ENCODE data around the gene RABGAP1L. TPM values are rescaled to one million over a fixed set of nuclear protein-coding genes. Genes with fewer than 3 reads are reported as not detected.
A peak's percentile ranks its signal among the peaks of the same experiment; 100 is the strongest.

RABGAP1L gene
- total and polyA plus RNA-seq, 2 of the 8 experiments (the other 6 are each of a cell fraction or from before 2014, with no cell fraction given), result 33.3 to 156 TPM

GRCh38 chr1:175023043-175023921 lies 864.0 kb downstream of the RABGAP1L start, which contains the start of gene MRPS14:
Gene MRPS14 (minus strand): TSS chr1:175023425. CDS start chr1:175023408, 17 bp downstream.
- H2BK20ac ChIP-seq (ENCODE audit: low read length), result no peak within 1 kb of the TSS
- peak within 1 kb of the TSS; percentile 90; the same call in 1 of the 2 replicates for H4K8ac ChIP-seq (ENCODE audit: extremely low read depth, insufficient read depth, low read length)
- H3K79me1 ChIP-seq (ENCODE audit: low read depth, low read length), result peaks cover 7% of the 10 kb centered on the region
- peaks cover 0 to 23% of the 10 kb centered on the region in 2 experiments; a peak in 2 of 4 replicates for H3K79me2 ChIP-seq (ENCODE audit: control insufficient read depth in 1 of 2, insufficient read depth in 2 of 2, low read length in 2 of 2)
- H3K36me3 ChIP-seq (ENCODE audit: control insufficient read depth in 2 of 4, insufficient read depth in 4 of 4, low read length in 3 of 4), result peaks cover 0 to 6% (median 1%) of the 10 kb centered on the region in 4 experiments; a peak in 2 of 8 replicates
- peak within 1 kb of the TSS; percentile 17 for H4K5ac ChIP-seq (ENCODE audit: insufficient read length, low read depth, low read length)
- no peak within 1 kb of the TSS for H2AK5ac ChIP-seq (ENCODE audit: low read depth, low read length)
- no peak within 1 kb of the TSS; the same call in 1 of the 2 replicates for H2BK15ac ChIP-seq (ENCODE audit: low read length)
- H3K27me3 ChIP-seq (replicated peaks in 1 of 4; ENCODE audit: control insufficient read depth in 3 of 4, extremely low read depth in 1 of 4, insufficient read depth in 3 of 4, low read length in 3 of 4), result no peaks in the 10 kb centered on the region
- peak within 1 kb of the TSS; percentile 88 to 99 (median 94) for H3K9ac ChIP-seq (replicated peaks in 1 of 4; ENCODE audit: extremely low read depth in 1 of 4, low read depth in 3 of 4, low read length in 3 of 4)
- H2BK120ac ChIP-seq (replicated peaks; ENCODE audit: low read depth, low read length), result no peak within 1 kb of the TSS
- H2BK12ac ChIP-seq (ENCODE audit: low read depth, low read length), result no peak within 1 kb of the TSS
- peak; percentile 88 for FAIRE-seq
- H4K91ac ChIP-seq (replicated peaks; ENCODE audit: insufficient read length, low read length), result no peak within 1 kb of the TSS
- no peaks in the 10 kb centered on the region for H3K4me1 ChIP-seq (replicated peaks in 1 of 4; ENCODE audit: control insufficient read depth in 3 of 4, insufficient read depth in 4 of 4, low read length in 3 of 4)
- peak within 1 kb of the TSS; percentile 71 for H3K18ac ChIP-seq (ENCODE audit: extremely low read depth, low read length)
- no peak within 1 kb of the TSS for H3K56ac ChIP-seq (replicated peaks; ENCODE audit: insufficient read length, low read depth, low read length)
- DNase-seq (ENCODE audit: low read depth in 1 of 2, low spot score in 2 of 2), result peak; percentile 97 to 98
- no peak within 1 kb of the TSS for H3K4ac ChIP-seq (replicated peaks; ENCODE audit: insufficient read length, low read depth, low read length)
- no peak within 1 kb of the TSS for H3K14ac ChIP-seq (ENCODE audit: insufficient read length)
- no peaks in the 10 kb centered on the region for H4K20me1 ChIP-seq (replicated peaks in 1 of 2; ENCODE audit: control insufficient read depth in 1 of 2, insufficient read depth in 2 of 2, low read length in 2 of 2)
- H3K23me2 ChIP-seq (ENCODE audit: low read depth, low read length), result peaks cover 6% of the 10 kb centered on the region; the same call in 1 of the 2 replicates
- 3% methylated on average over 39 of the region's 42 CpGs; no CpG with 5 or more reads in 1 of the 2 experiments for WGBS, 2 experiments (ENCODE audit: extremely low coverage in 1 of 2, insufficient coverage in 1 of 2, insufficient read length in 1 of 2, insufficient replicate concordance in 2 of 2, low coverage in 1 of 2, low lambda C conversion rate in 2 of 2, missing lambda C conversion rate in 1 of 2)
- peak within 1 kb of the TSS; percentile 57; the same call in 1 of the 2 replicates for H3K27ac ChIP-seq (ENCODE audit: low read depth, low read length)
- H2BK5ac ChIP-seq (ENCODE audit: low read depth, low read length), result no peak within 1 kb of the TSS; the same call in 1 of the 2 replicates
- peak within 1 kb of the TSS; percentile 79 to 98 (median 97) for H3K4me3 ChIP-seq (ENCODE audit: extremely low read depth in 1 of 4, insufficient read depth in 2 of 4, low read depth in 3 of 4, low read length in 4 of 4)
- CTCF ChIA-PET (ENCODE audit: partially characterized antibody), result interaction anchor here (0.6 to 1.6 kb wide), 8 partner anchors 9 to 510 kb away, joined by 3 to 5 read pairs (median 4); no protein-coding TSS in a partner anchor
- H3K23ac ChIP-seq (ENCODE audit: insufficient read length), result no peak within 1 kb of the TSS
- no peaks in the 10 kb centered on the region for H3K9me3 ChIP-seq (ENCODE audit: insufficient read depth in 2 of 2, low read depth in 1 of 2, low read length in 1 of 2)
- peak within 1 kb of the TSS; percentile 40 to 73 for H3K4me2 ChIP-seq (ENCODE audit: insufficient read depth in 1 of 2, low read depth in 2 of 2, low read length in 2 of 2)
- POLR2A ChIA-PET (ENCODE audit: partially characterized antibody), result interaction anchor here (0.5 to 5.9 kb wide), 13 partner anchors 8 to 301 kb away, joined by 3 to 66 read pairs (median 5); partner anchors contain the start of gene CACYBP
- H2AFZ ChIP-seq (ENCODE audit: low read length), result peak within 1 kb of the TSS; percentile 96
- TF ChIP-seq CTCF (IDR thresholded peaks at IDR 0.05; ENCODE audit: control extremely low read depth in 1 of 3, insufficient read depth in 1 of 3, low read depth in 1 of 3, low read length in 3 of 3) (no peak), TEAD4 (IDR thresholded peaks at IDR 0.05; ENCODE audit: low read depth, low read length) (peak; percentile 82), CTBP2 (IDR thresholded peaks at IDR 0.05; ENCODE audit: borderline replicate concordance, insufficient read depth, insufficient read length, low read length) (no peak), TCF12 (IDR thresholded peaks at IDR 0.05; ENCODE audit: low read depth, low read length) (peak; percentile 61; the same call in 1 of the 2 replicates), EGR1 (IDR thresholded peaks at IDR 0.05; ENCODE audit: borderline replicate concordance, low read depth, low read length) (0 out of 2 replicates have a peak, but pooled peaks have one; percentile 41), HDAC6 (IDR thresholded peaks at IDR 0.05; ENCODE audit: low read depth, low read length) (no peak), KDM5A (IDR thresholded peaks at IDR 0.05; ENCODE audit: low read length) (peak; percentile 97)
- TF ChIP-seq, protein P1, sequence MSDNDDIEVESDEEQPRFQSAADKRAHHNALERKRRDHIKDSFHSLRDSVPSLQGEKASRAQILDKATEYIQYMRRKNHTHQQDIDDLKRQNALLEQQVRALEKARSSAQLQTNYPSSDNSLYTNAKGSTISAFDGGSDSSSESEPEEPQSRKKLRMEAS (IDR thresholded peaks at IDR 0.05), result peak; percentile 81

All from H1 (cell line).